GM23338 (cell line): ENCODE measurements around the gene CXXC5. TPM values are rescaled to one million over a fixed set of nuclear protein-coding genes. Genes with fewer than 3 reads are reported as not detected.
"Not testable (repeated sequence)": the region's sequence is repeated elsewhere in the genome, so short reads cannot be mapped to it uniquely, and the experiment has no call there.

Experiments used
- ATAC-seq: fragments of 200-7000 bp; cut with Tn5 transposase; 3 replicates; pipeline ENCODE4 v1.9.1; 2020
- DNase-seq: peaks from one replicate; pipeline ENCODE4 v3.0.0-alpha.2; 2015; ENCODE audit warnings: low spot score
- H2AFZ ChIP-seq: fragments of 200-600 bp; sonication (generic); 2 replicates; pipeline ENCODE4 v1.8.0; 2016; ENCODE audit warnings: antibody characterized with exemption, mild to moderate bottlenecking, moderate library complexity
- H3F3A ChIP-seq: fragments of 200-600 bp; sonication (generic); replicated peaks from 2 replicates; pipeline ENCODE4 v1.8.0; 2017; ENCODE audit warnings: antibody characterized with exemption, mixed run types, low read depth
- H3K27ac ChIP-seq: fragments of 200-600 bp; sonication (generic); 2 replicates; pipeline ENCODE4 v1.6.1; 2016; ENCODE audit warnings: low read depth
- H3K27me3 ChIP-seq: fragments of 200-600 bp; sonication (generic); 2 replicates; pipeline ENCODE4 v1.8.0; 2016; ENCODE audit warnings: mild to moderate bottlenecking, mixed run types, moderate library complexity; ENCODE audit not compliant: insufficient read depth
- H3K36me3 ChIP-seq: fragments of 200-600 bp; sonication (generic); 2 replicates; pipeline ENCODE4 v1.8.0; 2016; ENCODE audit warnings: mild to moderate bottlenecking; ENCODE audit not compliant: insufficient read depth
- H3K4me1 ChIP-seq: fragments of 200-600 bp; sonication (generic); 2 replicates; pipeline ENCODE4 v1.8.0; 2016; ENCODE audit warnings: mild to moderate bottlenecking, moderate library complexity; ENCODE audit not compliant: insufficient read depth
- H3K4me2 ChIP-seq: fragments of 200-600 bp; sonication (generic); 2 replicates; pipeline ENCODE4 v1.7.1; 2017; ENCODE audit warnings: mixed run types
- H3K4me3 ChIP-seq: fragments of 200-600 bp; sonication (generic); 2 replicates; pipeline ENCODE4 v1.6.1; 2016; ENCODE audit warnings: mixed run types
- H3K79me2 ChIP-seq: fragments of 200-600 bp; sonication (generic); replicated peaks from 2 replicates; pipeline ENCODE4 v1.8.0; 2017; ENCODE audit warnings: mild to moderate bottlenecking; ENCODE audit not compliant: insufficient read depth
- H3K9me2 ChIP-seq: fragments of 200-600 bp; sonication (generic); 2 replicates; pipeline ENCODE4 v1.8.0; 2017; ENCODE audit not compliant: insufficient read depth
- H4K20me1 ChIP-seq: fragments of 200-600 bp; sonication (generic); replicated peaks from 2 replicates; pipeline ENCODE4 v1.8.0; 2017; ENCODE audit warnings: mild to moderate bottlenecking; ENCODE audit not compliant: insufficient read depth
- H3K27ac Mint-ChIP-seq: 2 replicates; pipeline ENCODE4 v1.8.0; 2020; ENCODE audit warnings: inconsistent platforms, mild to moderate bottlenecking, moderate library complexity, mixed read lengths
- H3K27me3 Mint-ChIP-seq: 3 replicates; pipeline ENCODE4 v1.8.0; 2022; ENCODE audit warnings: low read depth, mild to moderate bottlenecking, moderate library complexity, mixed read lengths, inconsistent platforms; ENCODE audit not compliant: insufficient read depth, poor library complexity
- H3K36me3 Mint-ChIP-seq: 3 replicates; pipeline ENCODE4 v1.8.0; 2021; ENCODE audit warnings: low read depth, mild to moderate bottlenecking, inconsistent platforms, moderate library complexity, mixed read lengths
- H3K4me1 Mint-ChIP-seq: 3 replicates; pipeline ENCODE4 v1.8.0; 2020; ENCODE audit warnings: mild to moderate bottlenecking, inconsistent platforms, mixed read lengths
- H3K4me3 Mint-ChIP-seq: 3 replicates; pipeline ENCODE4 v1.8.0; 2021; ENCODE audit warnings: moderate library complexity, mild to moderate bottlenecking, inconsistent platforms, mixed read lengths
- H3K9me3 Mint-ChIP-seq: 3 replicates; pipeline ENCODE4 v1.8.0; 2020; ENCODE audit warnings: moderate library complexity, mild to moderate bottlenecking, inconsistent platforms, mixed read lengths
- CREB1 ChIP-seq: fragments of 250-450 bp; sonication (Bioruptor Pico); IDR thresholded peaks from 2 replicates; pipeline ENCODE4 v1.5.0; 2020; ENCODE audit warnings: low read depth, mild to moderate bottlenecking, moderate library complexity
- EZH2phosphoT487 ChIP-seq: fragments of 200-600 bp; sonication (generic); IDR thresholded peaks from one replicate; pipeline ENCODE4 v1.8.1; 2018; ENCODE audit warnings: antibody characterized with exemption; ENCODE audit not compliant: unreplicated experiment
- JUNB ChIP-seq: IDR thresholded peaks from one replicate; pipeline ENCODE4 v1.6.1; 2016; ENCODE audit warnings: antibody characterized with exemption; ENCODE audit not compliant: unreplicated experiment
- NANOG ChIP-seq: IDR thresholded peaks from 2 replicates; pipeline ENCODE4 v1.6.1; 2016; ENCODE audit warnings: antibody characterized with exemption, borderline replicate concordance
- POLR2AphosphoS5 ChIP-seq: IDR thresholded peaks from 2 replicates; pipeline ENCODE4 v1.6.1; 2016; ENCODE audit warnings: antibody characterized with exemption, low read depth
- STAT1 ChIP-seq: IDR thresholded peaks from one replicate; pipeline ENCODE4 v1.6.1; 2016; ENCODE audit warnings: antibody characterized with exemption; ENCODE audit not compliant: unreplicated experiment
- ZNF114 ChIP-seq: fragments of 250-450 bp; sonication (Bioruptor Pico); IDR thresholded peaks from 2 replicates; pipeline ENCODE4 v1.5.0; 2020; ENCODE audit warnings: mild to moderate bottlenecking, moderate library complexity
- ZNF331 ChIP-seq: fragments of 250-450 bp; sonication (Bioruptor Pico); IDR thresholded peaks from 2 replicates; pipeline ENCODE4 v1.5.0; 2020; ENCODE audit warnings: low read depth, mild to moderate bottlenecking, moderate library complexity
- polyA plus RNA-seq: library from polyadenylated mRNA; unstranded; fragments of >200 nt; fragmentation: Nextera tagmentation; extraction: Ambion mirVana; gene quantifications from 2 replicates; pipeline ENCODE4 v1.2.1, GENCODE V29; 2016
- total RNA-seq: library from RNA; depleted of rRNA; stranded (reverse); fragments of >200 nt; shearing (Covaris generic); gene quantifications from 2 replicates; pipeline ENCODE4 v1.2.3, GENCODE V29; 2014

Gene CXXC5
- total and polyA plus RNA-seq, 2 experiments from 2014 or later = 63.3 to 111 TPM

- not testable (repeated sequence) for ATAC-seq, H2AFZ ChIP-seq, H3K27ac ChIP-seq, H3K9me2 ChIP-seq, DNase-seq, H3K36me3 ChIP-seq, H3K4me3 ChIP-seq, H3K4me1 ChIP-seq, H3K4me2 ChIP-seq, H3K79me2 ChIP-seq, H4K20me1 ChIP-seq, H3K27ac Mint-ChIP-seq, H3K27me3 ChIP-seq, H3K4me3 Mint-ChIP-seq
- Mint-ChIP-seq H3K27me3 (peaks cover 19% of the 10 kb centered on the region), H3K4me1 (peaks cover 15% of the 10 kb centered on the region), H3K36me3 (peaks cover 17% of the 10 kb centered on the region), H3K9me3 (peaks cover 14% of the 10 kb centered on the region)
- H3F3A ChIP-seq = peaks cover 12% of the 10 kb centered on the region
Measured at GRCh38 chr5:139713898-139714297, 65.7 kb downstream of the CXXC5 start.

GRCh38 chr5:139717221-139717620 lies 69.1 kb downstream of the CXXC5 start:
- no peak for TF ChIP-seq CREB1 (CRISPR knock-in tag)
- no peak for TF ChIP-seq NANOG
- no peak for TF ChIP-seq STAT1
- no peak for TF ChIP-seq POLR2AphosphoS5
- TF ChIP-seq ZNF331 (CRISPR knock-in tag) = no peak
- TF ChIP-seq JUNB = no peak
- no peak for TF ChIP-seq ZNF114 (CRISPR knock-in tag)
- no peak for TF ChIP-seq EZH2phosphoT487
- Histone ChIP-seq H3K27me3 (peaks cover 9% of the 10 kb centered on the region), H3F3A (no peaks in the 10 kb centered on the region), H3K4me1 (peaks cover 5% of the 10 kb centered on the region), H3K4me2 (no peak overlapping the region), H3K27ac (no peak overlapping the region), H3K79me2 (no peaks in the 10 kb centered on the region), H3K36me3 (peaks cover 12% of the 10 kb centered on the region), H2AFZ (no peak overlapping the region), H4K20me1 (no peaks in the 10 kb centered on the region), H3K9me2 (no peaks in the 10 kb centered on the region), H3K4me3 (no peak overlapping the region)
- H3K9me3 Mint-ChIP-seq = peaks cover 45% of the 10 kb centered on the region
- ATAC-seq (no peak), DNase-seq (no peak)
- H3K4me1 Mint-ChIP-seq = peaks cover 8% of the 10 kb centered on the region
- peaks cover 27% of the 10 kb centered on the region for H3K27me3 Mint-ChIP-seq
- peaks cover 42% of the 10 kb centered on the region for H3K36me3 Mint-ChIP-seq
- no peak overlapping the region for H3K27ac Mint-ChIP-seq
- H3K4me3 Mint-ChIP-seq = no peak overlapping the region

DNA sequence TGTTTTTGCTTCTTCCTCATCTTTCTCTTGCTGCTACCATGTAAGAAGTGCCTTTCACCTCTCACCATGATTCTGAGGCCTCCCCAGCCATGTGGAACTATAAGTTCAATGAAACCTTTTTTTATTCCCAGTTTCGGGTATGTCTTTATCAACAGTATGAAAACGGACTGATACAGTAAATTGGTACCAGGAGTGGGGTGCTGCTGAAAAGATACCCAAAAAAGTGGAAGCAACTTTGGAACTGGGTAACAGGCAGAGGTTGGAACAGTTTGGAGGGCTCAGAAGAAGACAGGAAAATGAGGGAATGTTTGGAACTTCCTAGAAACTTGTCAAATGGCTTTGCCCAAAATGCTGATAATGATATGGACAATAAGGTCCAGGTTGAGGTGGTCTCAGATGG lies 70.3 kb downstream of the CXXC5 start:
- not testable (repeated sequence) for H3K4me3 Mint-ChIP-seq, ATAC-seq

DNA sequence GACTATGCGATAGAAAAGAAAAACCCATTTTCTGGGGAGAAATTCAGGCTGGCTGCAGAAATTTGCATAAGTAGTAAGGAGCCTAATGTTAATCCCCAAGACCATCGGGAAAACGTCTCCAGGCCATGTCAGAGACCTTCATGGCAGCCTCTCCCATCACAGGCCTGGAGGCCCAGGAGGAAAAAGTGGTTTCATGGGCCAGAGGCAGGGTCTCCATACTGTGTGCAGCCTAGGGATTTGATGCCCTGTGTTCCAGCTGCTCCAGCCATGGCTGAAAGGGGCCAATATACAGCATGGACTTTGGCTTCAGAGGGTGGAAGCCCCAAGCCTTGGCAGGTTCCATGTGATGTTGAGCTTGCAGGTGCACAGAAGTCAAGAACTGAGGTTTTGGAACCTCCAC lies 71.8 kb downstream of the CXXC5 start:
- not testable (repeated sequence) for H3K4me1 Mint-ChIP-seq, H3K4me1 ChIP-seq, H3K79me2 ChIP-seq, H3K4me3 ChIP-seq, H3K9me2 ChIP-seq, ATAC-seq, H3K27me3 ChIP-seq, DNase-seq, H3F3A ChIP-seq, H3K4me3 Mint-ChIP-seq, H2AFZ ChIP-seq, H3K27ac Mint-ChIP-seq, H3K4me2 ChIP-seq, H4K20me1 ChIP-seq, H3K27ac ChIP-seq
- H3K27me3 Mint-ChIP-seq = peaks cover 20% of the 10 kb centered on the region
- peaks cover 12% of the 10 kb centered on the region for H3K36me3 ChIP-seq
- H3K36me3 Mint-ChIP-seq = peaks cover 42% of the 10 kb centered on the region
- H3K9me3 Mint-ChIP-seq = peaks cover 45% of the 10 kb centered on the region

More for the DNA sequence above, 70.3 kb downstream of the CXXC5 start:
- H3F3A ChIP-seq, H3K79me2 ChIP-seq, H3K4me1 Mint-ChIP-seq, H2AFZ ChIP-seq, H3K27ac Mint-ChIP-seq, H3K9me2 ChIP-seq, DNase-seq, H3K27me3 ChIP-seq, H3K4me2 ChIP-seq, H4K20me1 ChIP-seq, H3K27ac ChIP-seq, H3K4me1 ChIP-seq, H3K4me3 ChIP-seq: not testable (repeated sequence)
- peaks cover 45% of the 10 kb centered on the region for H3K9me3 Mint-ChIP-seq
- H3K36me3 Mint-ChIP-seq = peaks cover 42% of the 10 kb centered on the region
- peaks cover 23% of the 10 kb centered on the region for H3K27me3 Mint-ChIP-seq
- H3K36me3 ChIP-seq = peaks cover 12% of the 10 kb centered on the region
